GM12878 (cell line): ENCODE results near the gene PIAS1. TPM values are rescaled to one million over a fixed set of nuclear protein-coding genes. Genes with fewer than 3 reads are reported as not detected.

Source experiments
- ATAC-seq: fragments of 200-7000 bp; cut with Tn5 transposase; 3 replicates; pipeline ENCODE4 v1.9.1; 2020; ENCODE audit warnings: mild to moderate bottlenecking, moderate library complexity
- BruUV-seq: library from RNA; stranded (reverse); fragments of 400-500 nt; replicated peaks from 2 replicates; lab custom pipeline; 2021; lab: Mats Ljungman, UMichigan
- CTCF ChIA-PET: fragments of 300-600 bp; sonication (Branson Sonifier 250); formaldehyde crosslinking; extraction: SDS; loops from one replicate; lab custom pipeline; 2021; ENCODE audit warnings: inconsistent platforms; lab: Yijun Ruan, JAX
- POLR2A ChIA-PET: fragments of 350-600 bp; formaldehyde crosslinking; extraction: SDS; loops from one replicate; lab custom pipeline; 2021; ENCODE audit warnings: inconsistent platforms; lab: Charles Lee
- RAD21 ChIA-PET: fragments of 300-600 bp; sonication (Branson Sonifier 250); formaldehyde crosslinking; loops from one replicate; lab custom pipeline; 2023; ENCODE audit warnings: antibody characterized with exemption; ENCODE audit not compliant: unreplicated experiment; lab: Charles Lee
- SMC1A ChIA-PET: fragments of 300-600 bp; sonication (Branson Sonifier 250); formaldehyde crosslinking; loops from one replicate; lab custom pipeline; 2023; ENCODE audit not compliant: unreplicated experiment, uncharacterized antibody; lab: Charles Lee
- DNase-seq: peaks from one replicate; pipeline ENCODE4 v3.0.0-alpha.2; 2011; ENCODE audit warnings: low read depth, low spot score
- FAIRE-seq: peaks from 3 replicates; lab custom pipeline; 2011; peaks lifted over from hg19 to GRCh38; lab: Jason Lieb, UNC
- H2AFZ ChIP-seq: 2 replicates; pipeline ENCODE4 v1.6.0; 2011; ENCODE audit warnings: low read depth, low read length, control low read depth; ENCODE audit not compliant: control insufficient read depth
- H3K27ac ChIP-seq: 2 replicates; pipeline ENCODE4 v1.5.1; 2011; ENCODE audit warnings: control low read depth; ENCODE audit not compliant: control insufficient read depth, insufficient read depth
- H3K27me3 ChIP-seq, 2 experiments: replicated peaks in 1 of 2; 2 replicates each; pipeline versions ENCODE4 v1.6.0 to v1.6.1; 2011; ENCODE audit warnings: low read length in 1 of 2; ENCODE audit not compliant: control insufficient read depth in 2 of 2, insufficient read depth in 2 of 2
- H3K36me3 ChIP-seq, 2 experiments: 2 replicates each; pipeline ENCODE4 v1.5.1; 2011; ENCODE audit warnings: low read length in 1 of 2; ENCODE audit not compliant: control insufficient read depth in 2 of 2, insufficient read depth in 2 of 2
- H3K4me1 ChIP-seq: 2 replicates; pipeline ENCODE4 v1.6.1; 2011; ENCODE audit warnings: mild to moderate bottlenecking, low read length, moderate library complexity, mixed read lengths; ENCODE audit not compliant: control insufficient read depth, insufficient read depth
- H3K4me2 ChIP-seq: 2 replicates; pipeline ENCODE4 v1.6.0; 2011; ENCODE audit warnings: control low read depth; ENCODE audit not compliant: control insufficient read depth, insufficient read depth
- H3K4me3 ChIP-seq: fragments of 200-600 bp; sonication (generic); 2 replicates; pipeline ENCODE4 v1.5.1; 2016
- H3K79me2 ChIP-seq: 2 replicates; pipeline ENCODE4 v1.6.0; 2011; ENCODE audit warnings: low read length; ENCODE audit not compliant: control insufficient read depth, insufficient read depth
- H3K9ac ChIP-seq: 2 replicates; pipeline ENCODE4 v1.8.0; 2011; ENCODE audit warnings: low read length, control low read depth, mixed read lengths; ENCODE audit not compliant: control insufficient read depth, insufficient read depth
- H3K9me3 ChIP-seq: replicated peaks from 3 replicates; pipeline ENCODE4 v1.5.1; 2011; ENCODE audit warnings: mild to moderate bottlenecking, low read length; ENCODE audit not compliant: control insufficient read depth, insufficient read depth
- H4K20me1 ChIP-seq: 2 replicates; pipeline ENCODE4 v1.6.0; 2011; ENCODE audit not compliant: control insufficient read depth, insufficient read depth
- CREB1 ChIP-seq: IDR thresholded peaks from 2 replicates; pipeline ENCODE4 v1.6.1; 2012; ENCODE audit warnings: low read depth, mild to moderate bottlenecking, inconsistent platforms
- FOXK2 ChIP-seq: fragments of 450-650 bp; IDR thresholded peaks from 2 replicates; pipeline ENCODE4 v1.6.1; 2017; ENCODE audit warnings: mild to moderate bottlenecking, moderate library complexity
- HDGF ChIP-seq: fragments of 450-650 bp; IDR thresholded peaks from 2 replicates; pipeline ENCODE4 v1.6.1; 2016; ENCODE audit warnings: antibody characterized with exemption
- JUND ChIP-seq: IDR thresholded peaks from 2 replicates; pipeline ENCODE4 v1.6.1; 2012; ENCODE audit warnings: low read depth, mild to moderate bottlenecking, low read length, improper control_type of control experiment, moderate library complexity
- KLF5 ChIP-seq: fragments of 450-650 bp; IDR thresholded peaks from 2 replicates; pipeline ENCODE4 v1.6.1; 2014; ENCODE audit warnings: mild to moderate bottlenecking; ENCODE audit not compliant: partially characterized antibody
- MYC ChIP-seq: IDR thresholded peaks from 2 replicates; pipeline ENCODE4 v1.6.1; 2011; ENCODE audit warnings: mild to moderate bottlenecking, low read length, moderate library complexity, inconsistent platforms; ENCODE audit not compliant: insufficient read depth, insufficient replicate concordance, insufficient read length, severe bottlenecking
- POLR2AphosphoS2 ChIP-seq: IDR thresholded peaks from 2 replicates; pipeline ENCODE4 v1.6.1; 2011; ENCODE audit warnings: low read depth, mild to moderate bottlenecking, low read length, improper control_type of control experiment, moderate library complexity
- RCOR1 ChIP-seq: conservative IDR thresholded peaks from 2 replicates; pipeline ENCODE4 v1.6.1; 2012; ENCODE audit warnings: low read depth, low read length, improper control_type of control experiment
- STAT1 ChIP-seq: fragments of 450-650 bp; conservative IDR thresholded peaks from 2 replicates; pipeline ENCODE4 v1.6.1; 2014; ENCODE audit warnings: antibody characterized with exemption, mild to moderate bottlenecking
- TAF1 ChIP-seq: IDR thresholded peaks from 2 replicates; pipeline ENCODE4 v1.6.1; 2011; ENCODE audit warnings: mild to moderate bottlenecking, low read depth, low read length, borderline replicate concordance
- WRNIP1 ChIP-seq: IDR thresholded peaks from 2 replicates; pipeline ENCODE4 v1.6.1; 2011; ENCODE audit warnings: low read depth, low read length, improper control_type of control experiment, borderline replicate concordance
- ZNF217 ChIP-seq: fragments of 450-650 bp; IDR thresholded peaks from 2 replicates; pipeline ENCODE4 v1.6.1; 2017; ENCODE audit warnings: antibody characterized with exemption, mild to moderate bottlenecking
- WGBS: methylation state at CpG from one replicate; pipeline ENCODE4 v1.1.6; 2016; ENCODE audit warnings: low lambda C conversion rate; ENCODE audit not compliant: insufficient replicate concordance, insufficient coverage; ENCODE audit errors: missing lambda C conversion rate; 5-methylcytosine and 5-hydroxymethylcytosine counted together
- in situ Hi-C: fragments of 300-500 bp; cut with MboI; formaldehyde crosslinking; loops from 9 replicates; pipeline ENCODE4 v1.14.3; 2018; ENCODE audit warnings: mixed read lengths
- intact Hi-C: fragments of 100-400 bp; cut with micrococcal nuclease; formaldehyde crosslinking; loops from one replicate; pipeline ENCODE4 v1.14.2; 2022; ENCODE audit not compliant: unreplicated experiment
- polyA plus RNA-seq, 11 experiments: library from polyadenylated mRNA; depleted of rRNA in 4 of 11; unstranded in 6 of 11; stranded (reverse) in 5 of 11; fragments of >200 nt; fragmentation: Nextera tagmentation in 4 of 11; fragmentation: Illumina TruSeq in 1 of 11; extraction: Ambion mirVana in 4 of 11; extraction: Trizol in 1 of 11; gene quantifications; 1 replicate in 1 of 11; 2 replicates in 10 of 11; pipeline versions ENCODE4 v1.2.1 to v1.2.3, GENCODE V29; 2011 to 2016; ENCODE audit warnings: inconsistent platforms in 2 of 11, missing spikeins in 2 of 11, low read depth in 1 of 11
- total RNA-seq, 4 experiments: library from RNA; depleted of rRNA in 3 of 4; stranded (reverse); fragments of >200 nt in 3 of 4; fragmentation: Illumina TruSeq in 1 of 4; extraction: Trizol in 1 of 4; gene quantifications; 2 replicates each; pipeline versions ENCODE4 v1.2.1 to v1.2.3, GENCODE V29; 2013 to 2021
- TF ChIP-seq, protein P1 (sequence below): IDR thresholded peaks from 2 replicates; pipeline ENCODE4 v1.6.1; 2012; ENCODE audit warnings: low read depth, low read length, improper control_type of control experiment
- TF ChIP-seq, protein P2 (sequence below): IDR thresholded peaks from 2 replicates; pipeline ENCODE4 v1.6.1; 2011; ENCODE audit warnings: low read depth, mild to moderate bottlenecking, low read length, moderate library complexity, borderline replicate concordance; ENCODE audit errors: extremely low read depth
- TF ChIP-seq, protein P3 (sequence below): fragments of 450-650 bp; IDR thresholded peaks from 2 replicates; pipeline ENCODE4 v1.6.1; 2017; ENCODE audit warnings: borderline replicate concordance

Gene PIAS1
- total and polyA plus RNA-seq, 10 of the 15 experiments (the other 5 are each of a cell fraction or from before 2014, with no cell fraction given), result 20.2 to 96.3 (median 37.0) TPM

DNA sequence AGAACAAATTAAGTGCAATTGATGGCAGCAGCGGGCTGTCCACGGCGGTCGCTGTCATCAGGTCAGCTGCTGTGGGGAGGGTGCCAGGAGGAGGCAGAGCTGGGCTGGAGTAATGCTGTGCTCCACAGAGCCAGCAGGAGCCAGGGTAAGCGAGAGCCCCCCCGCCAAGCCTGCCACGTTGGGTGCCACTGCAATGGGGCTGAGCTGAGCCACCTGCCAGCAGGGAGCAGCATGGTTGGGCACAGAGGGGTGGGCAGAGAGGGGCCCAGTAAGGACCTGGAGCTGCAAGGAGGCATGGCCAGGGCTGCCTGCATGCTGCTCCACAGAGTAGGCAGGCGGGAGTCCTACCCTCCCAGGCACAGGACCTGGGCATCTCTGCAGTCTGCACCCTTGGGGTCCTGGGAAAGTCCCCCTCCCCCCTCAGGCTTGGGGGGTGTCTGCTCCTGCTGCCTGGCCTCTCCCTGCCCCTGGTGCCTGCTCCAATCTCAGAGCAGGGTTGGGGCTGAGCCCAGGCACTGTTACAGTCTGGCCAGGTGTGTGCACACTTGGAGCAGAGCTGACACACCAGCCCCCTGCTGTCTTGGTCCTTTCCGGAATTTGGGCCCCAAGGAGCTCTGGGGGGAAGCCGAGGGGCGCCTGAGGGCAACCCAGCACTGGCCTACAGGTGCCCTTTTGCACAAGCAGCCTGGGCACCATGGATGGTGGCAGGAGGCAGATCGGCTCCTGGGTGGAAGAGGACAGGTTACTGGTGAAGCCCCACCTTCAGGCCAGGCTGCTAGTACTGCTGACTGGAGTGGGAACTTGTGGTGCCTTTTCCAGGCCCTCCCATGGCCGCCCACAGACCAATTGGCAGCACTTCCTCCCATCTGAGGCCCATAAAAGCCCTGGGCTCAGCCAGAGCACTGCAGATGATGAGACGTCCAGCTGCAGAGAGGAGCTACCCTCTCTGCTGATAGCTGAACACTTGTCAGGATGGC is 8.5 kb upstream of the PIAS1 start:
- Histone ChIP-seq H2AFZ (no peak overlapping the region), H3K9ac (no peak overlapping the region), H3K4me2 (no peak overlapping the region), H4K20me1 (no peaks in the 10 kb centered on the region), H3K9me3 (peaks cover 7% of the 10 kb centered on the region; the same call in 2 of the 3 replicates), H3K4me1 (peaks cover 3% of the 10 kb centered on the region; the same call in 1 of the 2 replicates), H3K4me3 (no peak overlapping the region), H3K79me2 (no peaks in the 10 kb centered on the region), H3K36me3 (no peaks in the 10 kb centered on the region), H3K27me3 (no peaks in the 10 kb centered on the region), H3K27ac (no peak overlapping the region)
- ChIA-PET SMC1A (no interaction called here), RAD21 (no interaction called here), CTCF (no interaction called here), POLR2A (no interaction called here)
- TF ChIP-seq POLR2AphosphoS2 (no peak), TAF1 (no peak), MYC (no peak), WRNIP1 (no peak), CREB1 (no peak), RCOR1 (no peak), STAT1 (no peak), JUND (no peak), HDGF (no peak), KLF5 (no peak), FOXK2 (no peak), ZNF217 (no peak)
- TF ChIP-seq, protein P1, sequence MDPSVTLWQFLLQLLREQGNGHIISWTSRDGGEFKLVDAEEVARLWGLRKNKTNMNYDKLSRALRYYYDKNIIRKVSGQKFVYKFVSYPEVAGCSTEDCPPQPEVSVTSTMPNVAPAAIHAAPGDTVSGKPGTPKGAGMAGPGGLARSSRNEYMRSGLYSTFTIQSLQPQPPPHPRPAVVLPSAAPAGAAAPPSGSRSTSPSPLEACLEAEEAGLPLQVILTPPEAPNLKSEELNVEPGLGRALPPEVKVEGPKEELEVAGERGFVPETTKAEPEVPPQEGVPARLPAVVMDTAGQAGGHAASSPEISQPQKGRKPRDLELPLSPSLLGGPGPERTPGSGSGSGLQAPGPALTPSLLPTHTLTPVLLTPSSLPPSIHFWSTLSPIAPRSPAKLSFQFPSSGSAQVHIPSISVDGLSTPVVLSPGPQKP, result no peak
- TF ChIP-seq, protein P2, sequence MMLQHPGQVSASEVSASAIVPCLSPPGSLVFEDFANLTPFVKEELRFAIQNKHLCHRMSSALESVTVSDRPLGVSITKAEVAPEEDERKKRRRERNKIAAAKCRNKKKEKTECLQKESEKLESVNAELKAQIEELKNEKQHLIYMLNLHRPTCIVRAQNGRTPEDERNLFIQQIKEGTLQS, result no peak
- TF ChIP-seq, protein P3, sequence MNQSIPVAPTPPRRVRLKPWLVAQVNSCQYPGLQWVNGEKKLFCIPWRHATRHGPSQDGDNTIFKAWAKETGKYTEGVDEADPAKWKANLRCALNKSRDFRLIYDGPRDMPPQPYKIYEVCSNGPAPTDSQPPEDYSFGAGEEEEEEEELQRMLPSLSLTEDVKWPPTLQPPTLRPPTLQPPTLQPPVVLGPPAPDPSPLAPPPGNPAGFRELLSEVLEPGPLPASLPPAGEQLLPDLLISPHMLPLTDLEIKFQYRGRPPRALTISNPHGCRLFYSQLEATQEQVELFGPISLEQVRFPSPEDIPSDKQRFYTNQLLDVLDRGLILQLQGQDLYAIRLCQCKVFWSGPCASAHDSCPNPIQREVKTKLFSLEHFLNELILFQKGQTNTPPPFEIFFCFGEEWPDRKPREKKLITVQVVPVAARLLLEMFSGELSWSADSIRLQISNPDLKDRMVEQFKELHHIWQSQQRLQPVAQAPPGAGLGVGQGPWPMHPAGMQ, result no peak
- no peak for FAIRE-seq
- intact Hi-C loops, result no loop called here
- DNase-seq, result no peak
- in situ Hi-C loops, result no loop called here
- no peak for ATAC-seq
- BruUV-seq, result no TSS peak
- WGBS, result 68% methylated on average over 14 of the region's 14 CpGs
